Effector memory CD8-positive, alpha-beta T cell (primary cell): ENCODE measurements around the gene ENPP1.

Source experiments
- ATAC-seq: fragments of 150-1000 bp; cut with Tn5 transposase; replicated peaks from 2 replicates; pipeline ENCODE4 v1.10.0; 2021; ENCODE audit warnings: mild to moderate bottlenecking, moderate library complexity
- DNase-seq, 3 experiments: peaks; one replicate each; pipeline ENCODE4 v3.0.0; 2021
- H3K27ac Mint-ChIP-seq, 2 donors: one replicate each; pipeline ENCODE4 v1.8.0; 2022; ENCODE audit warnings: mild to moderate bottlenecking in 2 of 2, mixed read lengths in 2 of 2, moderate library complexity in 2 of 2
- H3K27me3 Mint-ChIP-seq, 2 donors: one replicate each; pipeline ENCODE4 v1.8.0; 2022; ENCODE audit warnings: mixed read lengths in 2 of 2
- H3K36me3 Mint-ChIP-seq: one replicate; pipeline ENCODE4 v1.8.0; 2022; ENCODE audit warnings: mild to moderate bottlenecking, moderate library complexity, mixed read lengths; ENCODE audit not compliant: insufficient read depth
- H3K4me1 Mint-ChIP-seq, 2 donors: one replicate each; pipeline ENCODE4 v1.8.0; 2022; ENCODE audit warnings: low read depth in 2 of 2, mixed read lengths in 2 of 2
- H3K4me3 Mint-ChIP-seq, 2 donors: one replicate each; pipeline ENCODE4 v1.8.0; 2022; ENCODE audit warnings: mild to moderate bottlenecking in 2 of 2, mixed read lengths in 2 of 2, moderate library complexity in 2 of 2
- H3K9me3 Mint-ChIP-seq, 2 donors: one replicate each; pipeline ENCODE4 v1.8.0; 2022; ENCODE audit warnings: mixed read lengths in 2 of 2

Gene ENPP1

GRCh38 chr6:131823276-131823902 lies 15.6 kb downstream of the ENPP1 start:
- ATAC-seq (no peak), DNase-seq (no peak)
- no peaks in the 10 kb centered on the region for H3K9me3 Mint-ChIP-seq
- no peaks in the 10 kb centered on the region for H3K4me1 Mint-ChIP-seq
- H3K4me3 Mint-ChIP-seq = no peak overlapping the region
- peaks cover 3% of the 10 kb centered on the region for H3K36me3 Mint-ChIP-seq
- peaks cover 33 to 50% of the 10 kb centered on the region in 2 donors for H3K27me3 Mint-ChIP-seq
- H3K27ac Mint-ChIP-seq = no peak overlapping the region

DNA sequence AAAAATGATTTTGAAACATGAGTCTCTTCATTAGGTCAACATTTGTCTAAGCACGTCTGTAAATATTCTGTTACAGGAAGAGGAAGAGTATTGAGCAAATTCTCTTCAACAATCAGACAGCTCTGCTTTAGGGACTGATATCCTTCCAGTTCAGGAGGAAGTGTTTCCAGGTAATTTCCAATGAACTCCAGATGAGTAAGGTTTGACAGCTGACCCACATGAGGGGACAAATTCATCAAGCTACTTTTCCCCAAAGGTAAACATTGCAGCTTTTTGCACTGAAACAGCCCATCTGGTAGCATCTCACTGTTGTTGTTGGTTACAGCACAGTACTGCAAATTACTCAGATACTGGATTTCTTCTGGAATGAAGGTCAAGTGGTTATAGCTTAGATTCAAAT lies 18.1 kb downstream of the ENPP1 start:
- no peaks in the 10 kb centered on the region for H3K9me3 Mint-ChIP-seq
- no peak overlapping the region for H3K27ac Mint-ChIP-seq
- peaks cover 3% of the 10 kb centered on the region for H3K36me3 Mint-ChIP-seq
- no peak overlapping the region for H3K4me3 Mint-ChIP-seq
- ATAC-seq (no peak), DNase-seq (no peak)
- H3K4me1 Mint-ChIP-seq = no peaks in the 10 kb centered on the region
- H3K27me3 Mint-ChIP-seq = peaks cover 32 to 47% of the 10 kb centered on the region in 2 donors

- no peak overlapping the region for H3K4me3 Mint-ChIP-seq
- H3K27ac Mint-ChIP-seq = no peak overlapping the region
- peaks cover 23 to 37% of the 10 kb centered on the region in 2 donors for H3K27me3 Mint-ChIP-seq
- H3K4me1 Mint-ChIP-seq = no peaks in the 10 kb centered on the region
- no peak for ATAC-seq
- H3K9me3 Mint-ChIP-seq = no peaks in the 10 kb centered on the region
- no peak for DNase-seq
- peaks cover 3% of the 10 kb centered on the region for H3K36me3 Mint-ChIP-seq
Measured at GRCh38 chr6:131828080-131828479, 20.3 kb downstream of the ENPP1 start.

- Mint-ChIP-seq H3K36me3 (peaks cover 2% of the 10 kb centered on the region), H3K9me3 (no peaks in the 10 kb centered on the region), H3K27me3 (peaks cover 25 to 36% of the 10 kb centered on the region in 2 donors), H3K27ac (no peak overlapping the region), H3K4me3 (no peak overlapping the region), H3K4me1 (no peaks in the 10 kb centered on the region)
- no peak for ATAC-seq
- no peak for DNase-seq
Measured at GRCh38 chr6:131828951-131829350, 21.1 kb downstream of the ENPP1 start.

- no peaks in the 10 kb centered on the region for H3K9me3 Mint-ChIP-seq
- no peaks in the 10 kb centered on the region for H3K36me3 Mint-ChIP-seq
- DNase-seq = no peak
- H3K27ac Mint-ChIP-seq = no peak overlapping the region
- H3K4me3 Mint-ChIP-seq = no peak overlapping the region
- no peak for ATAC-seq
- no peaks in the 10 kb centered on the region for H3K4me1 Mint-ChIP-seq
- peaks cover 24 to 32% of the 10 kb centered on the region in 2 donors for H3K27me3 Mint-ChIP-seq
Measured at GRCh38 chr6:131831392-131831791, 23.6 kb downstream of the ENPP1 start.

DNA sequence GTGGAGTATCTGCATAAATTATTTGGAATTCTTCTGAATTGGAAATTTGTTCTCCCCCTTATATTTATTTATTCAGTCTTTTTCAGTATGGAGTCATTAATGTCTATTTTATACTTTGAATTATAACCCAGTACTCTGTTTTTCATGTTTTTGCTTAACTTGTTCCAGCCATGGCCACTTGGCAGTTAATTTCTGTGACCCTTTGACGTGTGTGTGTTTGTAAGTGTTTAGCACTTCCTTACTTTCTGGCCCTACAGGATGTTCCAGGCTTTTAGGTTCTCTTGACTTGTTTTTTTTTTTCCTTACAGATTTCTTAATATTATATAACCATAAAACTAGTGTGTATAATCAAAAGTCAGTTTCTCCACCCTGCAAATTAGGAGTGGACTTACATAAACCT lies 24.1 kb downstream of the ENPP1 start:
- DNase-seq (no peak), ATAC-seq (no peak)
- Mint-ChIP-seq H3K36me3 (no peaks in the 10 kb centered on the region), H3K9me3 (no peaks in the 10 kb centered on the region), H3K27me3 (peaks cover 28 to 29% of the 10 kb centered on the region in 2 donors), H3K4me1 (no peaks in the 10 kb centered on the region), H3K4me3 (no peak overlapping the region), H3K27ac (no peak overlapping the region)

DNA sequence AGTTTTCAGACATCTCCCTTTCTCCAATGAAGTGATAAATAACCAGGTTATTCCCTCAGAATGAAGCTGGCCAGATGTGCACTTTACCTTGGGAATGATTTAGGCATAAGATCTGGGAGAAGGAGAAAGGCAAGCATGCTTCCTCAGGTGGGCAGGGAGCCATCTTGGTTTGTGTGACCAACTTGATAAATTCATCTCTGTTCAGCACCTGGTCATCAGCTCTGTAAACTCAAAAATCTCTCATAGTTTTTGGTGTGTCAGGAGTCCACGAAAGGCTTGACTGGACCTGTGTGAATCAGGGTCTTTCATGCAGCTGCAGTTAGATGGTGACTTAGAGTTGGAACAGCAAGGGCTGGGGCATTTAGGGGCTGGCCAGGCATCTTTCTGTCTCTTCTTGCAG lies 24.5 kb downstream of the ENPP1 start:
- DNase-seq = no peak
- Mint-ChIP-seq H3K4me3 (no peak overlapping the region), H3K4me1 (no peaks in the 10 kb centered on the region), H3K27me3 (peaks cover 27 to 33% of the 10 kb centered on the region in 2 donors), H3K27ac (no peak overlapping the region), H3K9me3 (no peaks in the 10 kb centered on the region), H3K36me3 (no peaks in the 10 kb centered on the region)
- no peak for ATAC-seq

- Mint-ChIP-seq H3K4me3 (no peak overlapping the region), H3K4me1 (no peaks in the 10 kb centered on the region), H3K27ac (no peak overlapping the region), H3K27me3 (peaks cover 10 to 26% of the 10 kb centered on the region in 2 donors), H3K36me3 (no peaks in the 10 kb centered on the region), H3K9me3 (no peaks in the 10 kb centered on the region)
- DNase-seq (no peak), ATAC-seq (no peak)
Measured at GRCh38 chr6:131838051-131838450, 30.2 kb downstream of the ENPP1 start.

GRCh38 chr6:131839388-131839787 lies 31.6 kb downstream of the ENPP1 start:
- no peaks in the 10 kb centered on the region for H3K36me3 Mint-ChIP-seq
- DNase-seq (no peak), ATAC-seq (no peak)
- H3K27me3 Mint-ChIP-seq = peaks cover under 1 to 25% of the 10 kb centered on the region in 2 donors
- no peak overlapping the region for H3K27ac Mint-ChIP-seq
- H3K4me1 Mint-ChIP-seq = no peaks in the 10 kb centered on the region
- no peak overlapping the region for H3K4me3 Mint-ChIP-seq
- H3K9me3 Mint-ChIP-seq = no peaks in the 10 kb centered on the region

GRCh38 chr6:131840441-131840840 lies 32.6 kb downstream of the ENPP1 start:
- Mint-ChIP-seq H3K9me3 (no peaks in the 10 kb centered on the region), H3K27ac (no peak overlapping the region), H3K4me3 (no peak overlapping the region), H3K4me1 (no peaks in the 10 kb centered on the region), H3K27me3 (peaks cover 0 to 28% of the 10 kb centered on the region in 2 donors), H3K36me3 (no peaks in the 10 kb centered on the region)
- DNase-seq (no peak), ATAC-seq (no peak)

- Mint-ChIP-seq H3K36me3 (no peaks in the 10 kb centered on the region), H3K27ac (no peak overlapping the region), H3K4me1 (no peaks in the 10 kb centered on the region), H3K27me3 (peaks cover 6 to 34% of the 10 kb centered on the region in 2 donors), H3K4me3 (no peak overlapping the region), H3K9me3 (no peaks in the 10 kb centered on the region)
- DNase-seq = no peak
- no peak for ATAC-seq
Measured at GRCh38 chr6:131840936-131841583, 33.2 kb downstream of the ENPP1 start.

DNA sequence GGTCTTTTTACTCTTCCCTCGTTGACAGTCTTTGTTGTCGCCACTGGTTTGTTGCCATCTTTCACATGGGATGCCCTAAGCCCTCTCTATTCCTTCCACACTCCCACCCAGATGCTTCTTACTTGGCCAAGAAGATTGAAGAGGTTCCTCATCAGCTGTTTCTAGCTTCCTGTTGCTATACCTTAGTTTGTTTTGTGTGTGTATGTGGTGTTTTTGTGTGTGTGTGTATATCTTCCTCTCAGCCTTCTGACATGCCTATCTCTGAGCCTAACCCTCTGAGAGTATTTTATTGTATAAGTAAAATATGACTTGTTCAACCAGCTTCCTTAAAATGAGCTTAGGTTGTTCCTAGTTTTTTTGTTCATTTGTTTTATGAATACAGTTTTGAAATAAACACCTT lies 35.9 kb downstream of the ENPP1 start:
- no peaks in the 10 kb centered on the region for H3K4me1 Mint-ChIP-seq
- DNase-seq = no peak
- H3K36me3 Mint-ChIP-seq = no peaks in the 10 kb centered on the region

DNA sequence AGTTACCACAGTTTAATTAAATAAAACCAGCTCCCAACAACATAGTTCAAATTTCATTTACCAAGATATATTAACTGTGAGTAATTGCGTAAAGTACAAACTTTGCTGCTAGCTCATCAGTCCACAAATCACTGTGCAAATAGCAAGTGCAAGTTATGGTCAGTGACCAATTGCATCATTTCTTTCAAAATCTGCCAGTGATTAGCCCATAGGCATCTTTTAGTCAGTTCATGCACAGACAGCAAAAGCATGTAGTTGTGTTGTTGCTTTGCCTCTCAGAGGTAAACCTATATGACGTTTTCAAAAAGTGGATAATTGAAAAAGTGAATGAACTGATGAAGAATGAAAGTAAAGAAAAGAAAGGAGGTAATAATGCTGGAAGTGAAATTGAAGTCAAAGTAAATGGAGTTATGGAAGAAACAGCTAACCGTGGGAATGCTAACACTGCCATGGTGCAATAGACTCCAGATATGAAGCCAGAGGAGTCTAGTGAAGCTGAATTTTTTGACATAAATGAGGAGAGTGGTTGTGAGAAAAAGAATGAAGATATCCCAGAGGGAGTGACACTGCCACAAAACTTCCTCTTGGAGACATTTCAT lies 36.5 kb downstream of the ENPP1 start:
- Mint-ChIP-seq H3K9me3 (no peaks in the 10 kb centered on the region), H3K27ac (no peak overlapping the region), H3K36me3 (no peaks in the 10 kb centered on the region), H3K4me3 (no peak overlapping the region), H3K4me1 (no peaks in the 10 kb centered on the region), H3K27me3 (peaks cover 13 to 40% of the 10 kb centered on the region in 2 donors)
- ATAC-seq (no peak), DNase-seq (no peak)

More for the DNA sequence above, 35.9 kb downstream of the ENPP1 start:
- Mint-ChIP-seq H3K9me3 (no peaks in the 10 kb centered on the region), H3K27me3 (peaks cover 13 to 34% of the 10 kb centered on the region in 2 donors), H3K4me3 (no peak overlapping the region), H3K27ac (no peak overlapping the region)
- no peak for ATAC-seq

DNA sequence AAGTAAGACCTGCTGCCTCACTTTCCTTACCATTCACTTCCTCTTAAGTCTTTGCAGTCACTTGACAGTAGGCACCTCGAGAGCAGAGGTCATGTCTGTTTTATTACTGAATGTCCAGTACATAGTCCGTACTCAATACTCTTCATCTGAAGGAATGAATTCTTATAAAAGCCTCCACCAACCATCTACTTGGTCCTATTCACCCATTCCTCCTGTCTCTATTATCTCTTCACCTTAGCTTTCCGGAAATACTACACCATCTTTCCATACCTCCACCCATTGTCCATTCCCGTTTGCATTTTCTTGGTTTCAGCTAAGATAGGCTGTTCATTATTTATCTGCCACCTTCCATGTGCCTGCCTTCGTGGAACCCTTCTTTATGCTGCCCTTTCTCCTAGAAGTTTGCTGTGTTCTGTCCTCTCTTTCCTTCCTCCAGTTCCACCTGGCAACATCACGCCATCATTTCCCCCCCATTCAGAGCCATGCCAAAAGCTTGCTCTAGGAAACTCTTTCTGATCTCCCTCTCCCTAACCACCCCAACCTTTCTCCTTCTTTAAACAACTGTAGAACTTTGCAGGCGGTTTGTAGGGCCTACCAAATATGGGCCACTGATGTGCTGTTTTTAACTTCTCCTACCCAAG lies 38.3 kb downstream of the ENPP1 start:
- peaks cover 13 to 41% of the 10 kb centered on the region in 2 donors for H3K27me3 Mint-ChIP-seq

More for the DNA sequence above, 38.3 kb downstream of the ENPP1 start:
- no peaks in the 10 kb centered on the region for H3K4me1 Mint-ChIP-seq
- no peaks in the 10 kb centered on the region for H3K36me3 Mint-ChIP-seq
- ATAC-seq (no peak), DNase-seq (no peak)
- no peaks in the 10 kb centered on the region for H3K9me3 Mint-ChIP-seq
- no peak overlapping the region for H3K27ac Mint-ChIP-seq
- no peak overlapping the region for H3K4me3 Mint-ChIP-seq
